ENCODE measurements around the gene ESR2. TPM values are rescaled to one million over a fixed set of nuclear protein-coding genes. Genes with fewer than 3 reads are reported as not detected.
A peak's percentile ranks its signal among the peaks of the same experiment; 100 is the strongest.
"Not testable (repeated sequence)": the region's sequence is repeated elsewhere in the genome, so short reads cannot be mapped to it uniquely, and the experiment has no call there.

ESR2 gene
- total RNA-seq, 2 donors from 2014 or later, result 0.64 TPM; not detected in 1

DNA sequence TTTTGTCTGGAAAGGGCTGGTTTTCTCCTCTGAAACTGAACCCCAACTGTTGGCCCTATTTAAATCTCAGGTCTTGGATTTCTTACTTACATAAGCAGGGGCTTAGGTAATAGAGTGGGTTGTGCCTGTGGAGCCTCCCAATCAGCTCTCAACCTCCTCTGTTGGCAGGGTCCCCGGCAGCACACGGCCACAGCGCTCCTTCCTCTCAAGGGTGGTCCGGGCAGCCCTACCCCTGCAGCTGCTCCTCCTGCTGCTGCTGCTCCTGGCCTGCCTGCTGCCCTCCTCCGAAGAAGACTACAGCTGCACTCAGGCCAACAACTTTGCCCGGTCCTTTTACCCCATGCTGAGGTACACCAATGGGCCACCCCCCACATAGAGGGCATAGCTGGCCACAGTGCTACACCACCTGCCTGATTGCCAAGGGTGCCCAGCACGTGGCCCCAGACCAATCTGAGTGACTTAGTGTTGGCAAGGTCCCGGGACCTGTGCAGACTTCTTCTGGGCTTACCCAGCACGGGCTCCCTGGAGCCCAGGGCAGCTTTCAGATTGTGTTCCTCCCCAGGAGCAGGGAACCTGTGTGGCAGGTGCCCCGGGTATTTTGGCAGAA lies 68.9 kb downstream of the ESR2 start:
- ATAC-seq (peak; percentile 38 to 40), DNase-seq (ENCODE audit: low spot score) (no peak)
- Mint-ChIP-seq H3K4me1 (ENCODE audit: low read depth in 2 of 2) (no peaks in the 10 kb centered on the region), H3K4me3 (no peak overlapping the region), H3K36me3 (no peaks in the 10 kb centered on the region), H3K27me3 (no peaks in the 10 kb centered on the region), H3K27ac (no peak overlapping the region), H3K9me3 (no peaks in the 10 kb centered on the region)

DNA sequence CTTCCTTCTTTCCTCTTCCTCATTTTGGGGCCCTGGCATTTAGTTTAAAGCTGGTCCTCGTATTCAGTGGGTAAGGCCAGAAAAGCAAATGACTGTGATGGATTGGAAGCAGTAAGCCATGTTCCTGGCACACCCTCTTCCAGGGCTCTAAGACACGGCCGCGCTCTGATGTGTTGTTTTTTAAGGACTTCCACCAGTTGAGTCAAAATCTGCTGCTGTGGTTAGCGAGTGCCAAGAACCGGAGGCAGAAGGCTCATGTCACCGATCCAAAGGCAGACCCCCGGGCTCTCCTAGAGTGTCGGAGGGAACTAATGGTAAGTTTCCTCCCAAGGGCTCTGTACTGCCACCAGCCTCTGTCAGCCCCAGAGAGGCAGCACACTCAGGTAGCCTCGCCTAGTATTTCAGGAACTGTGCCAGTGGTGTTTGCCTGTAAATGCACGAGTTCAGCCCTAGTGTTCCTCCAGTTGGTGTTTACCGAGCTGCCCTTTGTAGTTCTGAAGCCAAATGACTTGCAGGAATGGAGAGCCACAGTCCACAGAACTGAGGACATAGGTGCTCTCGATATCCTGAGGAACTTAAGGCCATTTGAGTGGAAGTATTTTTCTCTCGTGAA lies 72.7 kb downstream of the ESR2 start:
- H3K27ac Mint-ChIP-seq, result peak overlapping the region in 1 of 2 donors; percentile 23
- H3K9me3 Mint-ChIP-seq, result no peaks in the 10 kb centered on the region
- ATAC-seq (no peak), DNase-seq (ENCODE audit: low spot score) (no peak)
- no peaks in the 10 kb centered on the region for H3K4me1 Mint-ChIP-seq (ENCODE audit: low read depth in 2 of 2)
- H3K27me3 Mint-ChIP-seq, result no peaks in the 10 kb centered on the region
- no peak overlapping the region for H3K4me3 Mint-ChIP-seq
- peaks cover under 1% of the 10 kb centered on the region for H3K36me3 Mint-ChIP-seq

DNA sequence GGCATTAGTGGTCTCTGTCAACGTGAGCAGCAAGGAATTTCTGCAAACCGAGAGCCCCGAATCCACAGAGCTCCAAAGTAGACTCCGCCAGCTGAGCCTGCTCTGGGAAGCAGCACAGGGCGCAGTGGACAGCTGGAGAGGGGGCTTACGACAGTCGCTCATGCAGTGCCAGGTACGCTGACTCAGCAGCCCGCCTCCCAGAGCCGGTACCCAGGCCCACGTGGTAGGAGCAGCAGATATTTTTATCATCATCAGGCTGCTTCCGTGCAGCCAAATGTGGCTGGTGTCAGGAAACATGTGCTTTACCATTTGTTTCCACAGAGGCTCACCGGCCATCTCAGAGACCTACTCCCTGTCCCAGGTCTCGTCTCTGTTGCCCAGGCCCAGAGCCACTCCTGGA lies 73.7 kb downstream of the ESR2 start:
- no peak for ATAC-seq
- H3K4me1 Mint-ChIP-seq (ENCODE audit: low read depth in 2 of 2), result peaks cover 0 to 3% of the 10 kb centered on the region in 2 donors
- DNase-seq (ENCODE audit: low spot score), result no peak
- H3K9me3 Mint-ChIP-seq, result no peaks in the 10 kb centered on the region
- H3K4me3 Mint-ChIP-seq, result no peak overlapping the region
- H3K27me3 Mint-ChIP-seq, result no peaks in the 10 kb centered on the region
- no peak overlapping the region for H3K27ac Mint-ChIP-seq
- peaks cover 7% of the 10 kb centered on the region for H3K36me3 Mint-ChIP-seq

DNA sequence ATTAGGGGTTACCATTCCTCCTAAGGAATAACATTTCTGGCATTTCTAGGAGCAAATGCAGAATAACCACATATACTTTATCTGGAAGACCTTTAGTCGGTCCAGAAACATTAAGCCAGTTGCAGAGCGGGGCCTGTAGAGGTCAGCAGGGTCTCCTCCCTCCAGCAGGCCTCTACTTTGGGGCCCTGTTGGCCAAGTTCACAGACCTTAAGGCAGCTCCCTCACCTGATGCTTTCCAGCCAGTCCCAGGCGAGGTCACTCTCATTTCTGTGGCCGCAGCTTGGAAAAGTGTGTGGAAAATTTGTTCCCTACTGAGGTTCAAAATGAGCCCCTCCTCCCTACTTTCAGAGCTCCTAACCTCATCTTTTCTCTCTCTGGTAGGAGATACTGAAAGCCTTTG lies 74.1 kb downstream of the ESR2 start:
- peaks cover 0 to 3% of the 10 kb centered on the region in 2 donors for H3K4me1 Mint-ChIP-seq (ENCODE audit: low read depth in 2 of 2)
- H3K27ac Mint-ChIP-seq, result no peak overlapping the region
- DNase-seq (ENCODE audit: low spot score) (no peak), ATAC-seq (no peak)
- H3K36me3 Mint-ChIP-seq, result peaks cover 7% of the 10 kb centered on the region
- no peak overlapping the region for H3K4me3 Mint-ChIP-seq
- no peaks in the 10 kb centered on the region for H3K9me3 Mint-ChIP-seq
- H3K27me3 Mint-ChIP-seq, result no peaks in the 10 kb centered on the region

DNA sequence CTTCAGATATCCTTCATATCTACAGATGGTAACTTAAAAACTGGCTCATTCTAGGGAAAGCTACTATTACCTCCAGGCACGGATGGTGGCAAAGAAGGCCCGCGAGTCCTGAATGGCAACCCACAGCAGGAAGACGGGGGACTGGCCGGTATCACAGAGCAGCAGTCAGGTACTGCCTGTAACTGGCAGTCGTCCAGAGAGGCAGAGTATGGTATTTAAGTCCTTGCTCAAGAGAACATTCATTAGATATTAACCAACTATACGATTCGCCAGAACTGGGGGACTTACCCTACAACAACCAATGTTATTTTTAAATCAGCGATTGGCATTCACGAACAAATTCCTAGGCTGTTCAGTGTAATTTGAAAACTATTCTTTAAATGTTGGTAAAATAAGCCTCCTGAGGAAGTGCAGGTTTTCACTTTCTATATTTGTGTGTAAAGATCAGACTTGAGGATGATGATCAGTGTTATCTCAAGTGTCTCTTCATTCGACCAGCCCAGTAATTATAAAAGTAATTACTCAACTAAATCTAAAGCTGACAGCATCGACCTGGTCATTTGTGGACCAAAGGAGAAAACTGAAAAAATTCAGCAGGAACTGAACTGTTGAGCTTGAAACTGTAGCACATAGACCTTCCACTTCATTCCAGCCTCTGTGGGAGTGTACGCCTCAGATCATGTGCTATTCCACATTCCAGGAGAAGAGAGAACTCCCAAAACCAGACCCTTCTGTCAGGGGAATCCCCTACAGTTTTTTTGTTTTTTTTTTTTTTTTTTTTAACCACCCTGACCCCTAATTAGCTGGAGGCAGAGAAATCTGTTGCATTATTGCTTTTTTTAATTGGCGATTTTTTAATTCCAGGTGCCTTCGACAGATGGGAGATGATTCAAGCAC lies 75.6 kb downstream of the ESR2 start:
- Mint-ChIP-seq H3K27me3 (no peaks in the 10 kb centered on the region), H3K36me3 (peaks cover 7% of the 10 kb centered on the region), H3K4me3 (no peak overlapping the region), H3K27ac (peak overlapping the region in 1 of 2 donors; percentile 68), H3K4me1 (ENCODE audit: low read depth in 2 of 2) (peaks cover 0 to 3% of the 10 kb centered on the region in 2 donors), H3K9me3 (no peaks in the 10 kb centered on the region)
- no peak for DNase-seq (ENCODE audit: low spot score)
- ATAC-seq, result peak in 1 of 2 donors; percentile 45

DNA sequence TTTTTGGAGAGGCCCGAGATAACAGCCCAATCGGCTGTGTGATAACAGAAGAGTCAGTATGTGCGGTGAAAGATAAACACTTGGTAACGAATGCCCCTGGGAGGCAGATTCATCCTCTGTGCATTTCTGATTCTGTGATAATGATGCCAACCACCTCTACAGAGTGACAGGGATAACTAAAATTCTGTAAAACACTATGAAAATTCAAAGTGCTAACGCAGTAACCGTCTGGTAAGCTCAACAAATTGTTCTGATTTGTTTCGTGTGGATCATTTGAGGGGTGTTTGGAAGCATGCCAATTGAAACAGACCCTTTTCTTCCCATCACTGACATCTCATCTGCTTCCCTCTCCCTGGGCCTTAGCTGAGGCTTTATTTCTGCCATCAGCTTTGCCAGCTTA lies 76.3 kb downstream of the ESR2 start:
- Mint-ChIP-seq H3K27me3 (no peaks in the 10 kb centered on the region), H3K9me3 (no peaks in the 10 kb centered on the region), H3K36me3 (peaks cover 7% of the 10 kb centered on the region), H3K27ac (peak overlapping the region in 1 of 2 donors; percentile 68), H3K4me1 (ENCODE audit: low read depth in 2 of 2) (peaks cover 0 to 3% of the 10 kb centered on the region in 2 donors), H3K4me3 (no peak overlapping the region)
- ATAC-seq (no peak), DNase-seq (ENCODE audit: low spot score) (no peak)

DNA sequence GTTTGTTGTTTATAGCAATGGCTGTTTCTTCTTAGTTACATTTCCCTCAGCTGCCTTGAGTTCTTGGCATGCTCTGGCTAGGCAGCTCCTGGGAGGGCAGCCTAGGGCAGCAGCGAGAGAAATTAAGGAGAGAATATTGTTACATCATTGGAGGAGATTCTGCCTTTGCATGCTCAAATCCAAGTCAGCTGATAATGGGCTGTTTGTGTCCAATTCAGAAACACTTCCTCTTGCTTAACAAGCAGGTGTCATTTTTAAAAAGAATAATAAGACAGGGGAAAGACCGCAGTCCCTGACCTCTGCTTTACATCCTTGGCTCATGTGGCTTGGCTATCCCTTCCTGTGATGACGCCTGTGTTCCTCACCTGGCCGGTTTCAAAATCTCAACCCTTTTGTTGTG lies 76.9 kb downstream of the ESR2 start:
- Mint-ChIP-seq H3K27me3 (no peaks in the 10 kb centered on the region), H3K36me3 (peaks cover 7% of the 10 kb centered on the region), H3K4me1 (ENCODE audit: low read depth in 2 of 2) (peaks cover 0 to 3% of the 10 kb centered on the region in 2 donors), H3K9me3 (no peaks in the 10 kb centered on the region), H3K27ac (peak overlapping the region in 1 of 2 donors; percentile 68), H3K4me3 (no peak overlapping the region)
- DNase-seq (ENCODE audit: low spot score) (no peak), ATAC-seq (no peak)

DNA sequence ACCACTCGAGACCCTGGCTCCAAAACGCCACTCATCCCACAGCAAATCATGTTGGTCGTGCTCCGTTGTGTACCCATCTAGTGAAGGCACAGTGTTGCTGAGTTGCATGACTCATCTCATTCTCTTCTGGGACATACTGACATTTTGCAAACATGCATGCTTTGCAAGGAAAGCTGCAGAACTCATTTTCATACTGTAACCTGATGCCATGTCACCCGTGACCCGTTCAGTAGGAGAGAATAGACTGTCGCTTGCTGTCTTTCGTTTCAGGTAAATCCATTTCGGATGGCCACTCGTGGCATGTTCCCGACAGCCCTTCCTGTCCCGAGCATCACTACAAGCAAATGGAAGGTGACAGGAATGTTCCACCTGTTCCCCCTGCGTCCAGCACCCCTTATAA lies 78.2 kb downstream of the ESR2 start:
- H3K27me3 Mint-ChIP-seq, result no peaks in the 10 kb centered on the region
- H3K4me1 Mint-ChIP-seq (ENCODE audit: low read depth in 2 of 2), result peaks cover 0 to 3% of the 10 kb centered on the region in 2 donors
- H3K4me3 Mint-ChIP-seq, result no peak overlapping the region
- peaks cover 10% of the 10 kb centered on the region for H3K36me3 Mint-ChIP-seq
- no peaks in the 10 kb centered on the region for H3K9me3 Mint-ChIP-seq
- ATAC-seq (no peak), DNase-seq (ENCODE audit: low spot score) (no peak)
- no peak overlapping the region for H3K27ac Mint-ChIP-seq

DNA sequence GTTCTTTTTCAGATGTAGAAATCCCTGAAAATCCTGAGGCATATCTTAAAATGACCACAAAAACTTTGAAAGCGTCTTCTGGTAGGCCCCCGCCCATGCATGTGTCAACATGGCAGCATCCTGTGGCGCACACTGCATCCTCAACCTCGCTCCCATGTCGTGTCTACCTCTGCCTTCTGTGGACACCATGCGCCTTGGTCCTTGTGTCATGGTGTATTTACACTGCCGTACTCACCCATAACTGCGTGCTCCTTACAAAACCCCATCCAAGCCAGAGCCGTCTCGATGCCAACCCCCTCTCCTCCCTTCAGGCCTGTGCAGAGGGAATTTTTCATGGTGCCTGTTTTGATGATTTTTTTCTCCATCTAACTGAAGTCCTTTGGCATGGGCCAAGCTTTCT lies 78.9 kb downstream of the ESR2 start:
- Mint-ChIP-seq H3K4me3 (no peak overlapping the region), H3K36me3 (peaks cover 14% of the 10 kb centered on the region), H3K9me3 (no peaks in the 10 kb centered on the region), H3K27ac (no peak overlapping the region), H3K27me3 (no peaks in the 10 kb centered on the region), H3K4me1 (ENCODE audit: low read depth in 2 of 2) (peaks cover 0 to 3% of the 10 kb centered on the region in 2 donors)
- DNase-seq (ENCODE audit: low spot score) (no peak), ATAC-seq (peak in 1 of 2 donors; percentile 32)

DNA sequence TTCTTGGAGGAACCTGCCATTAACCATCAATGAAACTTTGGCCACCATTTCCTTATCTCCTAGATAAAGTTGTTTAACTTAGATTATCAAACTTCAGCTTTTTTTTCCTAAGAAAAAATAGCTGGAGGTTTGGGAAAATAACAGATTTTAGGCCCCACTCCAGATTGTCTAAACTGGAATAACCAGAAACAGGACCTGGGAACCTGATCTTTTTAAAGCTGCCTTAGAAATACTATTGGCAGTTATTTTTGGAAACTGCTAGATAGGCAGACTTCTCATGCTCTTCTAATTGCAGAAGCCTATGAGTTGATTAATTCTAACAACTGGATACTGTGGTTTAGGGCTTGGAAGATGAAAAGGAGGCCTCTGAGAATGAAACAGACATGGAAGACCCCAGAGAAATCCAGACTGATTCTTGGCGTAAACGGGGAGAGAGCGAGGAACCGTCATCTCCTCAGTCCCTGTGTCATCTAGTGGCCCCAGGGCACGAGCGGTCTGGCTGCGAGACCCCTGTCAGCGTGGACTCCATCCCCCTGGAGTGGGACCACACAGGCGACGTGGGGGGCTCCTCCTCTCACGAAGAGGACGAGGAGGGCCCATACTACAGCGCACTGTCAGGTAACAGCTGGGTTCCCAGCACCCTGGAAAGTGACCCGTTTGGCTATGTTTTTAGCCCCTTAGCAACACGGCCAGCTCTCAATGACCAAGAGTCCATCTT lies 80.2 kb downstream of the ESR2 start:
- ATAC-seq (no peak), DNase-seq (ENCODE audit: low spot score) (no peak)
- H3K4me1 Mint-ChIP-seq (ENCODE audit: low read depth in 2 of 2), result peaks cover 0 to 3% of the 10 kb centered on the region in 2 donors
- no peaks in the 10 kb centered on the region for H3K27me3 Mint-ChIP-seq
- H3K9me3 Mint-ChIP-seq, result no peaks in the 10 kb centered on the region
- no peak overlapping the region for H3K27ac Mint-ChIP-seq
- no peak overlapping the region for H3K4me3 Mint-ChIP-seq
- peaks cover 14% of the 10 kb centered on the region for H3K36me3 Mint-ChIP-seq

DNA sequence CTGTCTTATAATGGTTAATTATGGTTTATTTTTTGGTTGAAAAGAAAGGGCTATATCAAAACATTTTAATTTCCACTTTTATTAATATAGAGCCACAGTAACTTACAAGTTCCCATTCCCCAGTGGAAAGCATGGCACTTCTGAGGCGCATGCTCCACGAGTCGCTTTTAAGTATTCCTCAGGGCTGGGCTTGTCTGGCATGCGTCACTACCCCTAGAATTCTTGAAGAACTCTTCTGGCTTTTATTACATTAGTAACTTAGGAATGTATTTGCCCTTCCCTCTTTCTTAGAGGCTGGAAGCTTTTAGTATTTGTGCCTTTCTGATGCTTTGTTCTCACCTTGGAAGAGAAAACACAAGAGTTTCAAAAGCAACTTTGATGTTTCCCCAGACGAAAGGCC lies 81.1 kb downstream of the ESR2 start:
- peaks cover 0 to 3% of the 10 kb centered on the region in 2 donors for H3K4me1 Mint-ChIP-seq (ENCODE audit: low read depth in 2 of 2)
- no peak for DNase-seq (ENCODE audit: low spot score)
- ATAC-seq, result no peak
- no peak overlapping the region for H3K27ac Mint-ChIP-seq
- H3K27me3 Mint-ChIP-seq, result no peaks in the 10 kb centered on the region
- H3K9me3 Mint-ChIP-seq, result no peaks in the 10 kb centered on the region
- H3K4me3 Mint-ChIP-seq, result no peak overlapping the region
- H3K36me3 Mint-ChIP-seq, result peaks cover 14% of the 10 kb centered on the region

DNA sequence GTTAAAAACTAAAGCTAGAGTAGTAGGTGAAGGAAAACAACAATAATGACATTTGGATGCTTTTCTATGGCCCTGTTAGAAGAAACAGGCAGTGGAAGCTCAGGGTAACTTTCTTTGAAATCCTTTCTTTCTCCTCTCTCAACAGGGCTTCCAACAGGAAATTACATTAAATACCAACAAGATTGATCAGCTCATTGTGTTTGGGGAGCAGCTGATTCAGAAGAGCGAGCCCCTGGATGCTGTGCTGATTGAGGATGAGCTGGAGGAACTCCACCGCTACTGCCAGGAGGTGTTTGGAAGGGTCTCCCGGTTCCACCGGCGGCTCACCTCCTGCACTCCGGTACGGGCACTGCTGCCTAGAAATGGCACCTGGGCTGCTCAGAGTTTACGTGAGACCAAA lies 81.5 kb downstream of the ESR2 start:
- no peak overlapping the region for H3K4me3 Mint-ChIP-seq
- peaks cover 14% of the 10 kb centered on the region for H3K36me3 Mint-ChIP-seq
- H3K4me1 Mint-ChIP-seq (ENCODE audit: low read depth in 2 of 2), result peaks cover 0 to 3% of the 10 kb centered on the region in 2 donors
- H3K27me3 Mint-ChIP-seq, result no peaks in the 10 kb centered on the region
- DNase-seq (ENCODE audit: low spot score) (no peak), ATAC-seq (no peak)
- no peak overlapping the region for H3K27ac Mint-ChIP-seq
- H3K9me3 Mint-ChIP-seq, result no peaks in the 10 kb centered on the region

DNA sequence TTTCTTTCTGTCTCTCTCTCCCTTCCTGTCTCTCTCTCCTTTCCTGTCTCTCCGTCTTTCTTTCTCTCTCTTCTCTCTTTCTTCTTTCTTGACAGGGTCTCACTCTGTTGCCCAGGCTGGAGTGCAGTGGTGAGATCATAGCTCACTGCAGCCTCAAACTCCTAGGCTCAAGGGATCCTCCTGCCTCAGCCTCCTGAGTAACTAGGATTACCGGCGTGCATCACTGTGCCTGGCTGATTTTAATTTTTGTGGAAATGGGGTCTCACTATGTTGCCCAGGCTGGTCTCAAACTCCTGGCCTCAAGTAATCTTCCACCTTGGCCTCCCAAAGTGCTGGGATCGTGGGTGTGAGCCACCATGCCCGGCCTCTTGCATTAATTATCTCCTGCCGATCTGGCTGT lies 83.3 kb downstream of the ESR2 start:
- H3K4me3 Mint-ChIP-seq; H3K9me3 Mint-ChIP-seq; DNase-seq (ENCODE audit: low spot score); H3K36me3 Mint-ChIP-seq; H3K4me1 Mint-ChIP-seq (ENCODE audit: low read depth in 2 of 2); ATAC-seq; H3K27me3 Mint-ChIP-seq: not testable (repeated sequence)
- peak overlapping the region in 1 of 2 donors; percentile 11 for H3K27ac Mint-ChIP-seq

All from natural killer cell treated with Interleukin-12 subunit alpha and Interleukin-12 subunit beta and Interleukin-15 and Interleukin-18, amount 100 ng/mL, for 72 hours (primary cell).